Neuronal stem cell (in vitro differentiated cells): Measurements from ENCODE around the gene FGFR3.

ENCODE experiments used
- DNase-seq: peaks from one replicate; pipeline ENCODE4 v3.0.0-alpha.2; 2013; ENCODE audit warnings: low spot score
- H2AFZ ChIP-seq: one replicate; pipeline ENCODE4 v1.6.1; 2013; ENCODE audit warnings: mild to moderate bottlenecking, low read length, inconsistent platforms
- H2AK5ac ChIP-seq: 2 replicates; pipeline ENCODE4 v1.6.1; 2013; ENCODE audit warnings: low read depth, mild to moderate bottlenecking, inconsistent platforms, low read length, moderate library complexity, mixed read lengths
- H2BK120ac ChIP-seq: 2 replicates; pipeline ENCODE4 v1.6.1; 2013; ENCODE audit warnings: low read depth, mild to moderate bottlenecking, inconsistent platforms, low read length, moderate library complexity, mixed read lengths
- H2BK12ac ChIP-seq: one replicate; pipeline ENCODE4 v1.6.1; 2013; ENCODE audit warnings: low read length, inconsistent platforms
- H2BK15ac ChIP-seq: 2 replicates; pipeline ENCODE4 v1.6.1; 2013; ENCODE audit warnings: mild to moderate bottlenecking, low read length, inconsistent platforms, mixed read lengths
- H2BK5ac ChIP-seq: one replicate; pipeline ENCODE4 v1.6.1; 2013; ENCODE audit warnings: inconsistent platforms, mild to moderate bottlenecking, low read length, moderate library complexity
- H3K14ac ChIP-seq: one replicate; pipeline ENCODE4 v1.6.1; 2013; ENCODE audit warnings: low read length, inconsistent platforms
- H3K18ac ChIP-seq: 2 replicates; pipeline ENCODE4 v1.6.1; 2013; ENCODE audit warnings: low read length, inconsistent platforms
- H3K23ac ChIP-seq: 2 replicates; pipeline ENCODE4 v1.6.1; 2013; ENCODE audit warnings: low read depth, mild to moderate bottlenecking, mixed read lengths, low read length, inconsistent platforms; ENCODE audit not compliant: poor library complexity
- H3K27ac ChIP-seq: replicated peaks from 3 replicates; pipeline ENCODE4 v1.5.1; 2013; ENCODE audit warnings: low read length, inconsistent platforms
- H3K27me3 ChIP-seq, 3 experiments: 2 replicates each; pipeline ENCODE4 v1.6.1; 2013; ENCODE audit warnings: low read length in 3 of 3, mild to moderate bottlenecking in 2 of 3, inconsistent platforms in 1 of 3, low read depth in 1 of 3, mixed read lengths in 1 of 3, moderate library complexity in 1 of 3; ENCODE audit not compliant: control insufficient read depth in 3 of 3, insufficient read depth in 3 of 3
- H3K36me3 ChIP-seq, 2 donors: replicated peaks in 1 of 2; 2 replicates each; pipeline ENCODE4 v1.6.1; 2013; ENCODE audit warnings: low read length in 2 of 2; ENCODE audit not compliant: control insufficient read depth in 2 of 2, insufficient read depth in 2 of 2
- H3K4ac ChIP-seq: 2 replicates; pipeline ENCODE4 v1.6.1; 2013; ENCODE audit warnings: inconsistent platforms, mild to moderate bottlenecking, low read length, moderate library complexity
- H3K4me1 ChIP-seq, 2 donors: 1 replicate in 1 of 2; 2 replicates in 1 of 2; pipeline ENCODE4 v1.6.1; 2013; ENCODE audit warnings: low read length in 2 of 2, low read depth in 1 of 2; ENCODE audit not compliant: control insufficient read depth in 2 of 2, insufficient read depth in 1 of 2
- H3K4me2 ChIP-seq: one replicate; pipeline ENCODE4 v1.6.1; 2013; ENCODE audit warnings: mild to moderate bottlenecking, low read length, inconsistent platforms; ENCODE audit not compliant: insufficient read depth, poor library complexity, severe bottlenecking
- H3K4me3 ChIP-seq, 2 donors: 2 replicates each; pipeline ENCODE4 v1.5.1; 2013; ENCODE audit warnings: low read length in 2 of 2, mild to moderate bottlenecking in 2 of 2, inconsistent platforms in 1 of 2, moderate library complexity in 1 of 2
- H3K79me1 ChIP-seq: one replicate; pipeline ENCODE4 v1.6.1; 2013; ENCODE audit warnings: low read depth, mild to moderate bottlenecking, inconsistent platforms, low read length, moderate library complexity
- H3K9ac ChIP-seq: one replicate; pipeline ENCODE4 v1.6.1; 2013; ENCODE audit warnings: mild to moderate bottlenecking, low read depth, low read length, inconsistent platforms; ENCODE audit not compliant: poor library complexity
- H3K9me3 ChIP-seq, 2 donors: replicated peaks in 1 of 2; 2 replicates each; pipeline versions ENCODE3 to v1.6.1; 2013; ENCODE audit warnings: low read length in 2 of 2, mild to moderate bottlenecking in 2 of 2, inconsistent platforms in 1 of 2, low read depth in 1 of 2, mixed read lengths in 1 of 2, moderate library complexity in 1 of 2; ENCODE audit not compliant: control insufficient read depth in 2 of 2, insufficient read depth in 1 of 2
- H4K8ac ChIP-seq: one replicate; pipeline ENCODE4 v1.6.1; 2013; ENCODE audit warnings: low read depth, mild to moderate bottlenecking, inconsistent platforms, low read length, moderate library complexity
- H4K91ac ChIP-seq: one replicate; pipeline ENCODE4 v1.6.1; 2013; ENCODE audit warnings: low read length, low read depth, mild to moderate bottlenecking, inconsistent platforms; ENCODE audit not compliant: poor library complexity
- WGBS, 2 donors: extraction: QIAGEN DNeasy Blood & Tissue Kit; methylation state at CpG; one replicate each; pipeline ENCODE4 v1.1.7; 2013; ENCODE audit warnings: missing lambda C conversion rate in 2 of 2, mixed read lengths in 1 of 2; ENCODE audit not compliant: insufficient read length in 2 of 2, insufficient replicate concordance in 1 of 2; ENCODE audit errors: extremely low coverage in 2 of 2; 5-methylcytosine and 5-hydroxymethylcytosine counted together

The FGFR3 gene

GRCh38 chr4:1836650-1837049 is 43.6 kb downstream of the FGFR3 start:
- H3K18ac ChIP-seq = no peak overlapping the region
- no peaks in the 10 kb centered on the region for H3K4me1 ChIP-seq
- H2AFZ ChIP-seq = no peak overlapping the region
- DNase-seq = no peak
- H2BK15ac ChIP-seq = no peak overlapping the region
- peaks cover 1% of the 10 kb centered on the region for H3K79me1 ChIP-seq
- no peaks in the 10 kb centered on the region for H3K27me3 ChIP-seq
- no peak overlapping the region for H2BK5ac ChIP-seq
- no peak overlapping the region for H3K23ac ChIP-seq
- no peak overlapping the region for H2BK120ac ChIP-seq
- H2AK5ac ChIP-seq = no peak overlapping the region
- H3K9me3 ChIP-seq = no peaks in the 10 kb centered on the region
- WGBS, 2 donors = no CpG with 5 or more reads among the region's 7 CpGs
- H3K9ac ChIP-seq = no peak overlapping the region
- H2BK12ac ChIP-seq = no peak overlapping the region
- H3K4me2 ChIP-seq = no peak overlapping the region
- H3K4me3 ChIP-seq = no peak overlapping the region
- peaks cover 30 to 93% of the 10 kb centered on the region in 2 donors for H3K36me3 ChIP-seq
- no peak overlapping the region for H4K91ac ChIP-seq
- H3K27ac ChIP-seq = no peak overlapping the region
- no peak overlapping the region for H3K14ac ChIP-seq
- no peak overlapping the region for H4K8ac ChIP-seq
- no peak overlapping the region for H3K4ac ChIP-seq

GRCh38 chr4:1837069-1837468 is 44.0 kb downstream of the FGFR3 start:
- peaks cover 1% of the 10 kb centered on the region for H3K79me1 ChIP-seq
- no peak overlapping the region for H3K4me2 ChIP-seq
- H3K27me3 ChIP-seq = no peaks in the 10 kb centered on the region
- H3K4me3 ChIP-seq = no peak overlapping the region
- peaks cover 0 to 2% of the 10 kb centered on the region in 2 donors for H3K9me3 ChIP-seq
- no peak overlapping the region for H3K18ac ChIP-seq
- H2AK5ac ChIP-seq = no peak overlapping the region
- no peak overlapping the region for H2BK5ac ChIP-seq
- no peaks in the 10 kb centered on the region for H3K4me1 ChIP-seq
- no peak overlapping the region for H4K8ac ChIP-seq
- no peak overlapping the region for H3K23ac ChIP-seq
- no peak for DNase-seq
- H2BK15ac ChIP-seq = no peak overlapping the region
- H3K36me3 ChIP-seq = peaks cover 33 to 93% of the 10 kb centered on the region in 2 donors
- no peak overlapping the region for H2AFZ ChIP-seq
- no peak overlapping the region for H4K91ac ChIP-seq
- no peak overlapping the region for H3K14ac ChIP-seq
- H3K4ac ChIP-seq = no peak overlapping the region
- WGBS, 2 donors = no CpG with 5 or more reads among the region's 10 CpGs
- H2BK120ac ChIP-seq = no peak overlapping the region
- no peak overlapping the region for H3K9ac ChIP-seq
- no peak overlapping the region for H2BK12ac ChIP-seq
- H3K27ac ChIP-seq = no peak overlapping the region

- Histone ChIP-seq H2AFZ (no peak overlapping the region), H3K27me3 (no peaks in the 10 kb centered on the region), H3K23ac (no peak overlapping the region), H3K79me1 (peaks cover 5% of the 10 kb centered on the region), H2BK5ac (no peak overlapping the region), H4K91ac (no peak overlapping the region), H3K4me1 (no peaks in the 10 kb centered on the region), H2BK120ac (no peak overlapping the region), H3K27ac (no peak overlapping the region), H2BK15ac (no peak overlapping the region), H3K4me3 (peak overlapping the region in 1 of 2 donors; percentile 59), H3K14ac (no peak overlapping the region), H3K36me3 (peaks cover 34 to 94% of the 10 kb centered on the region in 2 donors), H2BK12ac (no peak overlapping the region), H3K4ac (no peak overlapping the region), H3K9me3 (peaks cover 0 to 2% of the 10 kb centered on the region in 2 donors), H2AK5ac (no peak overlapping the region), H4K8ac (no peak overlapping the region), H3K18ac (no peak overlapping the region), H3K9ac (no peak overlapping the region), H3K4me2 (no peak overlapping the region)
- DNase-seq = no peak
- no CpG with 5 or more reads among the region's 7 CpGs for WGBS, 2 donors
Observed at GRCh38 chr4:1839282-1839681, 46.2 kb downstream of the FGFR3 start.

- Histone ChIP-seq H2AFZ (no peak overlapping the region), H3K36me3 (peaks cover 25 to 94% of the 10 kb centered on the region in 2 donors), H3K18ac (no peak overlapping the region), H3K9me3 (peaks cover 0 to 2% of the 10 kb centered on the region in 2 donors), H4K8ac (no peak overlapping the region), H3K27ac (no peak overlapping the region), H3K23ac (peak overlapping the region; percentile 47), H2BK5ac (peak overlapping the region; percentile 87), H3K4me2 (no peak overlapping the region), H3K14ac (no peak overlapping the region), H2BK12ac (no peak overlapping the region), H3K79me1 (peaks cover 5% of the 10 kb centered on the region), H3K27me3 (no peaks in the 10 kb centered on the region), H3K4me1 (no peaks in the 10 kb centered on the region), H3K4ac (no peak overlapping the region), H4K91ac (no peak overlapping the region), H2AK5ac (no peak overlapping the region), H2BK15ac (no peak overlapping the region), H2BK120ac (no peak overlapping the region), H3K9ac (no peak overlapping the region), H3K4me3 (peak overlapping the region in 1 of 2 donors; percentile 11)
- WGBS, 2 donors = no CpG with 5 or more reads among the region's 31 CpGs
- DNase-seq = no peak
Observed at GRCh38 chr4:1841201-1841886, 48.3 kb downstream of the FGFR3 start.
